ENCODE results near the gene ZFP36. TPM values are rescaled to one million over a fixed set of nuclear protein-coding genes. Genes with fewer than 3 reads are reported as not detected.

Gene ZFP36
- total RNA-seq, 4 donors from 2014 or later, result 32.4 to 109 (median 62.4) TPM

GRCh38 chr19:39412100-39412866 lies 5.6 kb downstream of the ZFP36 start, which contains the start of gene PLEKHG2:
PLEKHG2 (plus strand) TSS chr19:39412669; CDS start chr19:39414087, 1,418 bp downstream.
- peak within 1 kb of the TSS; percentile 95 to 100 (median 99) for H3K27ac ChIP-seq
- H3K4me1 ChIP-seq, result peaks cover 43 to 44% of the 10 kb centered on the region in 2 donors
- no peaks in the 10 kb centered on the region for H3K9me3 ChIP-seq
- H3K27me3 ChIP-seq, result no peaks in the 10 kb centered on the region
- peak within 1 kb of the TSS; percentile 50 to 77 (median 59) for H3K4me3 ChIP-seq (replicated peaks in 1 of 3)
- WGBS, 2 donors, result 2% methylated on average over 18 to 28 of the region's 60 CpGs
- peak; percentile 98 for DNase-seq
- H3K36me3 ChIP-seq, result peaks cover 14 to 16% of the 10 kb centered on the region in 2 donors
- TF ChIP-seq CTCF (IDR thresholded peaks at IDR 0.05) (peak; percentile 43 to 95 (median 80)), POLR2A (IDR thresholded peaks at IDR 0.05) (peak in 1 of 2 donors; percentile 61)
- intact Hi-C loops (cut with DNase I), result no loop called here

GRCh38 chr19:39412867-39413271 lies 6.2 kb downstream of the ZFP36 start:
- WGBS, 2 donors, result 0 to 5% methylated on average over 9 to 10 of the region's 24 CpGs
- Histone ChIP-seq H3K4me3 (replicated peaks in 1 of 3) (peak overlapping the region; percentile 50 to 77 (median 59)), H3K27ac (peak overlapping the region; percentile 94 to 100 (median 95)), H3K36me3 (peaks cover 10 to 15% of the 10 kb centered on the region in 2 donors), H3K27me3 (no peaks in the 10 kb centered on the region), H3K9me3 (no peaks in the 10 kb centered on the region), H3K4me1 (peaks cover 41 to 43% of the 10 kb centered on the region in 2 donors)
- intact Hi-C loops (cut with DNase I), result no loop called here
- DNase-seq, result peak; percentile 30 to 47
- TF ChIP-seq CTCF (IDR thresholded peaks at IDR 0.05) (no peak), POLR2A (IDR thresholded peaks at IDR 0.05) (no peak)

- TF ChIP-seq CTCF (IDR thresholded peaks at IDR 0.05) (no peak), POLR2A (IDR thresholded peaks at IDR 0.05) (no peak)
- H3K4me1 ChIP-seq, result peaks cover 36 to 43% of the 10 kb centered on the region in 2 donors
- intact Hi-C loops (cut with DNase I), result no loop called here
- peaks cover 5 to 9% of the 10 kb centered on the region in 2 donors for H3K36me3 ChIP-seq
- 4 to 9% methylated on average over 9 of the region's 54 CpGs for WGBS, 2 donors
- H3K27me3 ChIP-seq, result no peaks in the 10 kb centered on the region
- peak; percentile 40 to 55 for DNase-seq
- peak overlapping the region; percentile 50 to 77 (median 59) for H3K4me3 ChIP-seq (replicated peaks in 1 of 3)
- H3K27ac ChIP-seq, result peak overlapping the region; percentile 94 to 100 (median 95)
- no peaks in the 10 kb centered on the region for H3K9me3 ChIP-seq
Measured at GRCh38 chr19:39413272-39413910, 6.7 kb downstream of the ZFP36 start.

- WGBS, 2 donors, result 33 to 45% methylated on average over 18 of the region's 18 CpGs
- Histone ChIP-seq H3K4me1 (peaks cover 29 to 43% of the 10 kb centered on the region in 2 donors), H3K27me3 (no peaks in the 10 kb centered on the region), H3K9me3 (no peaks in the 10 kb centered on the region), H3K36me3 (peaks cover 5 to 6% of the 10 kb centered on the region in 2 donors), H3K4me3 (replicated peaks in 1 of 3) (peak overlapping the region in 2 of 3 donors; percentile 50 to 77), H3K27ac (peak overlapping the region; percentile 94 to 100 (median 95))
- intact Hi-C loops (cut with DNase I), result no loop called here
- TF ChIP-seq POLR2A (IDR thresholded peaks at IDR 0.05) (peak in 1 of 2 donors; percentile 22), CTCF (IDR thresholded peaks at IDR 0.05) (no peak)
- peak; percentile 63 to 72 for DNase-seq
Measured at GRCh38 chr19:39413911-39414608, 7.4 kb downstream of the ZFP36 start.
